ENCODE results near the gene ITPR1.

ITPR1 gene

GRCh38 chr3:4493014-4493940 lies at the start of gene ITPR1 (continued):
- TF ChIP-seq TSHZ1 (tag by site-specific recombination; IDR thresholded peaks at IDR 0.05; ENCODE audit: borderline replicate concordance) = 0 out of 2 replicates have a peak, but pooled peaks have one; percentile 17
- no peak for TF ChIP-seq SETDB1 (IDR thresholded peaks at IDR 0.05; ENCODE audit: insufficient read length, low read length)
- TF ChIP-seq, protein P1, sequence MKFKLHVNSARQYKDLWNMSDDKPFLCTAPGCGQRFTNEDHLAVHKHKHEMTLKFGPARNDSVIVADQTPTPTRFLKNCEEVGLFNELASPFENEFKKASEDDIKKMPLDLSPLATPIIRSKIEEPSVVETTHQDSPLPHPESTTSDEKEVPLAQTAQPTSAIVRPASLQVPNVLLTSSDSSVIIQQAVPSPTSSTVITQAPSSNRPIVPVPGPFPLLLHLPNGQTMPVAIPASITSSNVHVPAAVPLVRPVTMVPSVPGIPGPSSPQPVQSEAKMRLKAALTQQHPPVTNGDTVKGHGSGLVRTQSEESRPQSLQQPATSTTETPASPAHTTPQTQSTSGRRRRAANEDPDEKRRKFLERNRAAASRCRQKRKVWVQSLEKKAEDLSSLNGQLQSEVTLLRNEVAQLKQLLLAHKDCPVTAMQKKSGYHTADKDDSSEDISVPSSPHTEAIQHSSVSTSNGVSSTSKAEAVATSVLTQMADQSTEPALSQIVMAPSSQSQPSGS (tag by site-specific recombination; IDR thresholded peaks at IDR 0.05; ENCODE audit: low read depth) = no peak
- no peak for TF ChIP-seq ZNF792 (tag by site-specific recombination; IDR thresholded peaks at IDR 0.05)
- TF ChIP-seq, protein P2, sequence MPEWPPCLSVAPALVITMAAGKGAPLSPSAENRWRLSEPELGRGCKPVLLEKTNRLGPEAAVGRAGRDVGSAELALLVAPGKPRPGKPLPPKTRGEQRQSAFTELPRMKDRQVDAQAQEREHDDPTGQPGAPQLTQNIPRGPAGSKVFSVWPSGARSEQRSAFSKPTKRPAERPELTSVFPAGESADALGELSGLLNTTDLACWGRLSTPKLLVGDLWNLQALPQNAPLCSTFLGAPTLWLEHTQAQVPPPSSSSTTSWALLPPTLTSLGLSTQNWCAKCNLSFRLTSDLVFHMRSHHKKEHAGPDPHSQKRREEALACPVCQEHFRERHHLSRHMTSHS (tag by site-specific recombination; IDR thresholded peaks at IDR 0.05) = no peak
- 0 out of 2 replicates have a peak, but pooled peaks have one; percentile 20 for TF ChIP-seq ZSCAN30 (tag by site-specific recombination; IDR thresholded peaks at IDR 0.05)
- no peak for TF ChIP-seq ZNF426 (tag by site-specific recombination; IDR thresholded peaks at IDR 0.05)
- TF ChIP-seq, protein P3, sequence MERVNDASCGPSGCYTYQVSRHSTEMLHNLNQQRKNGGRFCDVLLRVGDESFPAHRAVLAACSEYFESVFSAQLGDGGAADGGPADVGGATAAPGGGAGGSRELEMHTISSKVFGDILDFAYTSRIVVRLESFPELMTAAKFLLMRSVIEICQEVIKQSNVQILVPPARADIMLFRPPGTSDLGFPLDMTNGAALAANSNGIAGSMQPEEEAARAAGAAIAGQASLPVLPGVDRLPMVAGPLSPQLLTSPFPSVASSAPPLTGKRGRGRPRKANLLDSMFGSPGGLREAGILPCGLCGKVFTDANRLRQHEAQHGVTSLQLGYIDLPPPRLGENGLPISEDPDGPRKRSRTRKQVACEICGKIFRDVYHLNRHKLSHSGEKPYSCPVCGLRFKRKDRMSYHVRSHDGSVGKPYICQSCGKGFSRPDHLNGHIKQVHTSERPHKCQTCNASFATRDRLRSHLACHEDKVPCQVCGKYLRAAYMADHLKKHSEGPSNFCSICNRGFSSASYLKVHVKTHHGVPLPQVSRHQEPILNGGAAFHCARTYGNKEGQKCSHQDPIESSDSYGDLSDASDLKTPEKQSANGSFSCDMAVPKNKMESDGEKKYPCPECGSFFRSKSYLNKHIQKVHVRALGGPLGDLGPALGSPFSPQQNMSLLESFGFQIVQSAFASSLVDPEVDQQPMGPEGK (tag by site-specific recombination; IDR thresholded peaks at IDR 0.05) = peak; percentile 82
- TF ChIP-seq, protein P4, sequence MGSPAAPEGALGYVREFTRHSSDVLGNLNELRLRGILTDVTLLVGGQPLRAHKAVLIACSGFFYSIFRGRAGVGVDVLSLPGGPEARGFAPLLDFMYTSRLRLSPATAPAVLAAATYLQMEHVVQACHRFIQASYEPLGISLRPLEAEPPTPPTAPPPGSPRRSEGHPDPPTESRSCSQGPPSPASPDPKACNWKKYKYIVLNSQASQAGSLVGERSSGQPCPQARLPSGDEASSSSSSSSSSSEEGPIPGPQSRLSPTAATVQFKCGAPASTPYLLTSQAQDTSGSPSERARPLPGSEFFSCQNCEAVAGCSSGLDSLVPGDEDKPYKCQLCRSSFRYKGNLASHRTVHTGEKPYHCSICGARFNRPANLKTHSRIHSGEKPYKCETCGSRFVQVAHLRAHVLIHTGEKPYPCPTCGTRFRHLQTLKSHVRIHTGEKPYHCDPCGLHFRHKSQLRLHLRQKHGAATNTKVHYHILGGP (tag by site-specific recombination; IDR thresholded peaks at IDR 0.05) = no peak
- peak; percentile 87 for TF ChIP-seq ZNF600 (tag by site-specific recombination; IDR thresholded peaks at IDR 0.05)
- no peak for TF ChIP-seq ZNF416 (tag by site-specific recombination; IDR thresholded peaks at IDR 0.05)
- TF ChIP-seq ZBTB1 (tag by site-specific recombination; IDR thresholded peaks at IDR 0.05) = peak; percentile 82; the same call in 1 of the 2 replicates
- 0 out of 2 replicates have a peak, but pooled peaks have one; percentile 55 for TF ChIP-seq ZSCAN23 (tag by site-specific recombination; IDR thresholded peaks at IDR 0.05)
- TF ChIP-seq ZNF175 (tag by site-specific recombination; IDR thresholded peaks at IDR 0.05) = no peak
- 0 out of 2 replicates have a peak, but pooled peaks have one; percentile 27 for TF ChIP-seq ZNF785 (tag by site-specific recombination; IDR thresholded peaks at IDR 0.05)
- no peak for TF ChIP-seq ZNF266 (tag by site-specific recombination; IDR thresholded peaks at IDR 0.05; ENCODE audit: low read depth)
- TF ChIP-seq ZFP3 (tag by site-specific recombination; IDR thresholded peaks at IDR 0.05; ENCODE audit: low read depth) = no peak
- peak; percentile 71 for TF ChIP-seq ZFP37 (tag by site-specific recombination; IDR thresholded peaks at IDR 0.05)
- no peak for TF ChIP-seq ZNF132 (tag by site-specific recombination; IDR thresholded peaks at IDR 0.05; ENCODE audit: borderline replicate concordance)
- TF ChIP-seq ZNF19 (tag by site-specific recombination; IDR thresholded peaks at IDR 0.05; ENCODE audit: low read depth) = no peak
- TF ChIP-seq ZNF140 (tag by site-specific recombination; IDR thresholded peaks at IDR 0.05) = no peak
- TF ChIP-seq, protein P5, sequence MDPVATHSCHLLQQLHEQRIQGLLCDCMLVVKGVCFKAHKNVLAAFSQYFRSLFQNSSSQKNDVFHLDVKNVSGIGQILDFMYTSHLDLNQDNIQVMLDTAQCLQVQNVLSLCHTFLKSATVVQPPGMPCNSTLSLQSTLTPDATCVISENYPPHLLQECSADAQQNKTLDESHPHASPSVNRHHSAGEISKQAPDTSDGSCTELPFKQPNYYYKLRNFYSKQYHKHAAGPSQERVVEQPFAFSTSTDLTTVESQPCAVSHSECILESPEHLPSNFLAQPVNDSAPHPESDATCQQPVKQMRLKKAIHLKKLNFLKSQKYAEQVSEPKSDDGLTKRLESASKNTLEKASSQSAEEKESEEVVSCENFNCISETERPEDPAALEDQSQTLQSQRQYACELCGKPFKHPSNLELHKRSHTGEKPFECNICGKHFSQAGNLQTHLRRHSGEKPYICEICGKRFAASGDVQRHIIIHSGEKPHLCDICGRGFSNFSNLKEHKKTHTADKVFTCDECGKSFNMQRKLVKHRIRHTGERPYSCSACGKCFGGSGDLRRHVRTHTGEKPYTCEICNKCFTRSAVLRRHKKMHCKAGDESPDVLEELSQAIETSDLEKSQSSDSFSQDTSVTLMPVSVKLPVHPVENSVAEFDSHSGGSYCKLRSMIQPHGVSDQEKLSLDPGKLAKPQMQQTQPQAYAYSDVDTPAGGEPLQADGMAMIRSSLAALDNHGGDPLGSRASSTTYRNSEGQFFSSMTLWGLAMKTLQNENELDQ (tag by site-specific recombination; IDR thresholded peaks at IDR 0.05; ENCODE audit: low read depth) = no peak
- TF ChIP-seq ZNF2 (tag by site-specific recombination; IDR thresholded peaks at IDR 0.05) = peak; percentile 61
- TF ChIP-seq PBX3 (CRISPR knock-in tag; IDR thresholded peaks at IDR 0.05) = no peak
- TF ChIP-seq GLIS1 (tag by site-specific recombination; IDR thresholded peaks at IDR 0.05) = peak; percentile 36; the same call in 1 of the 2 replicates
- no peak for TF ChIP-seq ZNF621 (tag by site-specific recombination; IDR thresholded peaks at IDR 0.05)

Measured in HEK293 (cell line).